HG03432 (cell line): ENCODE measurements around the gene PIM1.
"Not testable (repeated sequence)": the region's sequence is repeated elsewhere in the genome, so short reads cannot be mapped to it uniquely, and the experiment has no call there.

Experiments
- ATAC-seq: cut with Tn5 transposase; IDR thresholded peaks from one replicate; pipeline ENCODE4 v1.9.1; 2021; ENCODE audit warnings: mild to moderate bottlenecking, moderate library complexity; ENCODE audit not compliant: unreplicated experiment

PIM1 gene

GRCh38 chr6:37185949-37186720, 16.2 kb downstream of the PIM1 start:
- ATAC-seq = not testable (repeated sequence)

GRCh38 chr6:37187321-37188022, 17.5 kb downstream of the PIM1 start:
- no peak for ATAC-seq

DNA sequence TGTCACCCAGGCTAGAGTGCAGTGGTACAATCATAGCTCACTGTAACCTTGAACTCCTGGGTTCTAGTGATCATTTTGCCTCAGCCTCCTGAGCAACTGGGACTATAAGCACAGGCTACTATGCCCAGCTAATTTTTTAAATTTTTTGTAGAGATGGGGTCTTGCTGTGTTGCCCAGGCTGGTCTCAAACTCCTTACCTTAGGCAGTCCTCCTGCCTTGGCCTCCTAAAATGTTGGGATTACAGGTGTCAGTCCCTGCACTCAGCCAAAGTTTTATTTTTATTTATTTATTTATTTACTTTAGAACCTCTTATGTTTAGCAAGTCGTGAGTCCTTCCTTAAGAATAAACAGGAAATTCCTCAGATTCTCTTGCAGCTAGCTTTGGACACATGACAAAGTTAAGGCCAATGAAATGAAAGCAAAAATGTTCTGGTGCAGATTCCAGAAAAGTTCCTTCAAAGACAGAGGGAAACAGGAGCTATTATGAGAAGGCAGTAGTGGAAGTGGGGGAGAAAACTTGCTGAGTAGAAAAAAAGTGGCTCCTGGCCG, 19.1 kb downstream of the PIM1 start:
- no peak for ATAC-seq

- ATAC-seq = no peak
Measured at GRCh38 chr6:37190159-37190535, 20.2 kb downstream of the PIM1 start.

- no peak for ATAC-seq
Measured at GRCh38 chr6:37192666-37193065, 22.7 kb downstream of the PIM1 start.

DNA sequence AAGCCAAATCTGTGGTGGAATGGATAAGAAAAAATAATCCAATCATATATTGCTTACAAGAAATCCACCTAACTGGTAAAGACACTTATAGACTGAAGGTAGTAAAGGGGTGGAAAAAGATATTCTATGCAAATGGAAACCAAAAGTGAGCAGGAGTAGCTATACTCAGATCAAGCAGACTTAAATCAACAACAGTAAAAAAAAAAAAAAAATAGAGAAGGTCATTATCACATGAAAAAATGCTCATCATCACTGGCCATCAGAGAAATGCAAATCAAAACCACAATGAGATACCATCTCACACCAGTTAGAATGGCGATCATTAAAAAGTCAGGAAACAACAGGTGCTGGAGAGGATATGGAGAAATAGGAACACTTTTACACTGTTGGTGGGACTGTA, 24.9 kb downstream of the PIM1 start:
- not testable (repeated sequence) for ATAC-seq

DNA sequence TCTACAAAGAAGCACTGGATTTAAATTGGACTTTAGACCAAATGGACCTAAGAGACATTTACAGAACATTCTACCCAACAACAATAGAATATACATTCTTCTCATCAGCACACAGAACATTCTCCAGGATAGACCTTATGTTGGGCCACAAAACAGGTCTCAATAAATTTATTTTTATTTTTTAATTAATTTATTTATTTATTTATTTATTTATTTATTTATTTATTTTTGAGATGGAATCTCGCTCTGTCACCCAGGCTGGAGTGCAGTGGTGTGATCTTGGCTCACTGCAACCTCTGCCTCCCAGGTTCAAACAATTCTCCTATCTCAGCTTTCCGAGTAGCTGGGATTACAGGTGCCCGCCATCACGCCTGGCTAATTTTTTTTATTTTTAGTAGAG, 26.5 kb downstream of the PIM1 start:
- ATAC-seq = not testable (repeated sequence)

DNA sequence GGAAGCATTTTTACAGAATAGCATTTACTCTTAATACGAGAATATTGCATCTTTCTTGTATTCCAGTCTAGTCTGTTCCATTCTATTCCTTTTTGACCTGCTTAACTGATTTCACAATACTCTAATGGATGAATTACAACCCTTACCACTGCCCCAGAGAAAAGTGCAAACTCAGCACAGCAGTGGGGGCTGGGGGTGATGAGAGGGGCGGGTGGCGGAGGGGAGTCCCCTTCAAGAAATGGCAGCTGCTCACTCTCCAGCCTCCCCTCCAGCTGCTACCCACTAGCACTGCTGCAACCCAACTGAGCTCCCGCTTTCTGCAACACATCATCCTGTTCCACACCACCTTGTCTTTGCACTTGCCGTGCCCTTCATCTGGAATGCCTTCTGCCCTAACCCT, 30.1 kb downstream of the PIM1 start:
- ATAC-seq = no peak

GRCh38 chr6:37201726-37202125, 31.8 kb downstream of the PIM1 start:
- ATAC-seq = no peak

- ATAC-seq = no peak
Measured at GRCh38 chr6:37202788-37203491, 33.0 kb downstream of the PIM1 start.

- ATAC-seq = no peak
Measured at GRCh38 chr6:37204014-37204751, 34.2 kb downstream of the PIM1 start.

- no peak for ATAC-seq
Measured at GRCh38 chr6:37205175-37205996, 35.4 kb downstream of the PIM1 start.

GRCh38 chr6:37205997-37206340, 36.0 kb downstream of the PIM1 start:
- no peak for ATAC-seq

DNA sequence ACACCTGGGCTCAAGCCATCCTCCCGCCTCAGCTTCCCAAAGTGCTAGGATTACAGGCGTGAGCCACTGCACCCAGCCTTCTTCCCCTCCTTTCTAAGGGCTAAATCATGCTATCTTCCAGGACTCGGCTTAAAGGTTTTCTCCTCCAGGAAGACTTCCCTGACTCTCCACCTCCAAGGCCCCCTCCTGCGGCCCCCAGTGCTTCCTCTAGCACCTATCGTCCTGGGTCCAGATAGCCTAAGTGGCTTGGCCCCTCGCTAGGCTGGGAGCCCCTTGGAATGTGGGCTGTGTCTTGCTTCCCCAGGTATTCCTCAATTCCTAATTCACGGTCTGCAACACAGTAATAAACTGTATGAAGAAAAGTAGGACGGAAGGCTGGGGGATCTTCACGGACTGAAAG, 36.7 kb downstream of the PIM1 start:
- ATAC-seq = no peak

GRCh38 chr6:37207903-37208456, 38.0 kb downstream of the PIM1 start:
- no peak for ATAC-seq

GRCh38 chr6:37208793-37209192, 38.8 kb downstream of the PIM1 start:
- ATAC-seq = no peak

GRCh38 chr6:37209461-37210205, 39.7 kb downstream of the PIM1 start:
- ATAC-seq = no peak

- no peak for ATAC-seq
Measured at GRCh38 chr6:37210313-37210968, 40.5 kb downstream of the PIM1 start.

- no peak for ATAC-seq
Measured at GRCh38 chr6:37212268-37212667, 42.3 kb downstream of the PIM1 start.
